WERI-Rb-1 (cell line): ENCODE results near the gene CTNND1.
A peak's percentile ranks its signal among the peaks of the same experiment; 100 is the strongest.

ENCODE experiments used
- DNase-seq: peaks from one replicate; pipeline ENCODE4 v3.0.0-alpha.2; 2020
- H3K27ac ChIP-seq: fragments of 250-450 bp; sonication (Bioruptor Pico); 2 replicates; pipeline ENCODE4 v1.5.1; 2020; ENCODE audit warnings: mild to moderate bottlenecking, moderate library complexity
- H3K27me3 ChIP-seq: fragments of 250-450 bp; sonication (Bioruptor Pico); 2 replicates; pipeline ENCODE4 v1.5.1; 2021; ENCODE audit warnings: mild to moderate bottlenecking, low read depth, moderate library complexity; ENCODE audit not compliant: insufficient read depth, severe bottlenecking
- H3K36me3 ChIP-seq: fragments of 250-450 bp; sonication (Bioruptor Pico); 2 replicates; pipeline ENCODE4 v1.5.1; 2020; ENCODE audit warnings: mild to moderate bottlenecking, moderate library complexity
- H3K4me3 ChIP-seq: 2 replicates; pipeline ENCODE4 v1.5.1; 2011; ENCODE audit warnings: low read depth, mild to moderate bottlenecking, control low read depth, low read length
- H3K9me3 ChIP-seq: fragments of 250-450 bp; sonication (Bioruptor Pico); 2 replicates; pipeline ENCODE4 v1.5.1; 2021; ENCODE audit warnings: mild to moderate bottlenecking, moderate library complexity; ENCODE audit not compliant: severe bottlenecking
- TF ChIP-seq, protein P1 (sequence below): IDR thresholded peaks from 2 replicates; pipeline ENCODE4 v1.5.1; 2011; ENCODE audit warnings: low read depth, mild to moderate bottlenecking, control low read depth, inconsistent platforms, low read length

Gene CTNND1

DNA sequence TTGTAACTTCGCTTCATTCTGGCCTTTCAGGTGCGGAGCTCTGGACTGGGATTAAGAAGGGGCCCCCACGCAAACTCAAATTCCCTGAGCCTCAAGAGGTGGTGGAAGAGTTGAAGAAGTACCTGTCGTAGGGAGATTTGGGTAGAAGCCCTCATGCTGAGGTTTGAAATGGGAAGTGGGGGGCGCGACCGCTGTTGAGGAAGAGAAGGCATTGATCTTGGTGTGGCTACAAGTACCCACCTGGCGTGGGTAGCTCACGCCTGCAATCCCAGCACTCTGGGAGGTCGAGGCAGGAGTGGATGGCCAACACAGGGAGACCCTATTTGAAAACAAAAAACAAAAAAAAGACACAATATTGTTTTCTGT is 19.5 kb upstream of the CTNND1 start:
- DNase-seq: no peak
- TF ChIP-seq, protein P1, sequence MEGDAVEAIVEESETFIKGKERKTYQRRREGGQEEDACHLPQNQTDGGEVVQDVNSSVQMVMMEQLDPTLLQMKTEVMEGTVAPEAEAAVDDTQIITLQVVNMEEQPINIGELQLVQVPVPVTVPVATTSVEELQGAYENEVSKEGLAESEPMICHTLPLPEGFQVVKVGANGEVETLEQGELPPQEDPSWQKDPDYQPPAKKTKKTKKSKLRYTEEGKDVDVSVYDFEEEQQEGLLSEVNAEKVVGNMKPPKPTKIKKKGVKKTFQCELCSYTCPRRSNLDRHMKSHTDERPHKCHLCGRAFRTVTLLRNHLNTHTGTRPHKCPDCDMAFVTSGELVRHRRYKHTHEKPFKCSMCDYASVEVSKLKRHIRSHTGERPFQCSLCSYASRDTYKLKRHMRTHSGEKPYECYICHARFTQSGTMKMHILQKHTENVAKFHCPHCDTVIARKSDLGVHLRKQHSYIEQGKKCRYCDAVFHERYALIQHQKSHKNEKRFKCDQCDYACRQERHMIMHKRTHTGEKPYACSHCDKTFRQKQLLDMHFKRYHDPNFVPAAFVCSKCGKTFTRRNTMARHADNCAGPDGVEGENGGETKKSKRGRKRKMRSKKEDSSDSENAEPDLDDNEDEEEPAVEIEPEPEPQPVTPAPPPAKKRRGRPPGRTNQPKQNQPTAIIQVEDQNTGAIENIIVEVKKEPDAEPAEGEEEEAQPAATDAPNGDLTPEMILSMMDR: no peak
- H3K27ac ChIP-seq: peak overlapping the region; percentile 91
- H3K36me3 ChIP-seq: peaks cover 75% of the 10 kb centered on the region
- peak overlapping the region; percentile 97 for H3K4me3 ChIP-seq
- no peaks in the 10 kb centered on the region for H3K9me3 ChIP-seq
- no peaks in the 10 kb centered on the region for H3K27me3 ChIP-seq

DNA sequence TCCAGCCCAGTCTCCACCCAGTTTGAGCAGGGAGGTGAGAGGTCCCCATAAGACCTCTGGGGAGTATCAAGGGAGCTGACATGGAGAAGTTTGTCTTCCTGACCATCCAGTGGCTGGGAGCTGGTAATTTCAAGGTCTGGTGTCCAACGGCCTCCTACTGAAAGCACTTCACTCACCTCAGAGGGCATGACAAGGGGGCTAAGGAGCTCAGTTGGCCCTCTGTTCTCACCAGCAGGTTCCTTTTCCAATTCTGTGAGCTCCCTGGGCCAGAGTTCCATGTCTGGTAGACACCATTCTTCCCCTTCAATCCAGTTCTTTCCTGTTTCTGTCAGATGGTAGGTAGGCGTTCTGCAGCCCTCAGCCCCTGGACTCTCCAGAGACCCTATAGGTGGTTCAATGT is 17.2 kb upstream of the CTNND1 start:
- Histone ChIP-seq H3K36me3 (peaks cover 55% of the 10 kb centered on the region), H3K4me3 (no peak overlapping the region), H3K9me3 (no peaks in the 10 kb centered on the region), H3K27me3 (no peaks in the 10 kb centered on the region), H3K27ac (no peak overlapping the region)
- DNase-seq: no peak
- TF ChIP-seq, protein P1: no peak

- Histone ChIP-seq H3K27ac (no peak overlapping the region), H3K27me3 (no peaks in the 10 kb centered on the region), H3K4me3 (no peak overlapping the region), H3K36me3 (peaks cover 50% of the 10 kb centered on the region), H3K9me3 (no peaks in the 10 kb centered on the region)
- no peak for DNase-seq
- TF ChIP-seq, protein P1: no peak
Measured at GRCh38 chr11:57745206-57745605, 16.4 kb upstream of the CTNND1 start.

DNA sequence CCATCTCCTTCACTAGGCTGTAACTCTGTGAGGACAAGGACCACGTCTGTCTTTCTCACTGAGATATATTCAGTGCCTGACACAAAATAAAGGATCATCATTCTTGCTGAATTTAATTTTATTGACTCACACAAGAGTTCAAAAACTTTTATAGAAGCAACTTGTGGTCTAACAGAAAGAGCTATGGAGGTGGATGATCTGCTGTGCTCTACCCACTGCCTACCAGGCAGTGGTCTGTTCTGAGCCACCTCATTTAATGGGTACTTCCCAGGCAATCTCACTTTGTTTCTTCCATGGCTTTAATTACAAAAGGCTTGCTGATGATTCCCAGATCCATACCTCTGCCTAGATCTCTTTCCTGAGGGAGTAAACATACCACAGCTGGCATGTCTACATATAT is 14.7 kb upstream of the CTNND1 start:
- peaks cover 40% of the 10 kb centered on the region for H3K36me3 ChIP-seq

DNA sequence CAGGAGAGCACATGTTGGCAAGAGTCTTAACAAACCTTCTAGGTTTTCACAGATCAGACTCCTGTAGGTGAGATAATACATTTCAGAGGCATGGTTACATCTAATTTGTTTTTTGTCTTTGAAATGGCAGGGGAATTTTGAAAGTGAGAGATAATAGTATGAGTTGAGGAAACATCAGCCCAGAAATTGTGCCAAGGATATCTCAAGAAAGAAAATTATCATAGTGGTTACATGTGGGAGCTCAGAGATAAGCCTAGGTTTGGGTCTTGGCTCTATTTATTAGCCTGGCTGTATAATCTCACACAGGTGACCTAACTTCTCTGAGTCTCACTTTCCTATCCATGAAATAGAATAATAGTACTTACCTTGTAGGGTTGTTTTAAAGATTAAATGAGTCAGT is 10.4 kb upstream of the CTNND1 start:
- H3K9me3 ChIP-seq: no peaks in the 10 kb centered on the region
- H3K27ac ChIP-seq: no peak overlapping the region
- no peak for DNase-seq
- peaks cover 3% of the 10 kb centered on the region; the same call in 1 of the 2 replicates for H3K36me3 ChIP-seq
- TF ChIP-seq, protein P1: no peak
- no peaks in the 10 kb centered on the region for H3K27me3 ChIP-seq
- H3K4me3 ChIP-seq: no peak overlapping the region

More for the DNA sequence above, 14.7 kb upstream of the CTNND1 start:
- no peak overlapping the region for H3K4me3 ChIP-seq
- H3K27me3 ChIP-seq: no peaks in the 10 kb centered on the region
- no peak overlapping the region for H3K27ac ChIP-seq
- DNase-seq: no peak
- H3K9me3 ChIP-seq: no peaks in the 10 kb centered on the region
- TF ChIP-seq, protein P1: no peak

DNA sequence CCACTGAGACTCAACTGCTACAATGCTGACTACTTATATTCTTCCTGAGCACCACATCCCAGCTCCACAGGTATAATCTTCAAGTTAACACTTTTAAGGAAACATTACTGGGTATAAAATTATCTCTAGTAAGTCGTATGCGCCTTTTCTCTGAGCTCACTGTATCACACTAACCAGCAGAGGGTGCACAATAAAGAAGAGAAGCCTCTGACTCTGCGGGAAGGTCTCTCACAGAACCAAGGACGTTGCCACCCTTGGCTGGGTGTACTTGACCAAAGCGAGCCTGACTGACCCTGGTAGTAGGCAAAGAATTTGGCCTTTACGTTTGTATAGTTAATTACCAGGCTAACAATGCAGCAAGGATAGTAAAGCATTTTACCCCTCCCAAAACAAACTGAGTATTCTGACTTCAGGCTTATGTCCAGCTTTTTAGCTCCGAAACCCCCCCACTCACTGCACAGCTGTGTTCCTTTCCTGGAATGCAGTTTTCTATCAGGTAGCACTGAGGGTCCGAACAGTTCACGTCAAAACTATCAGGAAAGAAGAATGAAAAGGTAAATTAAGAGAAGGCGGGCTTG is 9.8 kb upstream of the CTNND1 start, which contains the start of gene BTBD18:
Gene BTBD18, minus strand, starts transcription at position 144 of the 578 bp plus-strand sequence. CDS start 631 bp downstream, outside the sequence.
- TF ChIP-seq, protein P1: peak; percentile 37; the same call in 1 of the 2 replicates
- DNase-seq: peak; percentile 29
- Histone ChIP-seq H3K27ac (no peak within 1 kb of the TSS), H3K36me3 (peaks cover 3% of the 10 kb centered on the region; the same call in 1 of the 2 replicates), H3K9me3 (no peaks in the 10 kb centered on the region), H3K27me3 (no peaks in the 10 kb centered on the region), H3K4me3 (no peak within 1 kb of the TSS)
